Placental epithelial cell (primary cell): ENCODE data around the gene ZSCAN4. TPM values are rescaled to one million over a fixed set of nuclear protein-coding genes. Genes with fewer than 3 reads are reported as not detected.

ENCODE experiments used
- total RNA-seq: library from RNA; depleted of rRNA; stranded (reverse); fragments of >200 nt; gene quantifications from 2 replicates; pipeline ENCODE4 v1.2.3, GENCODE V29; 2012

ZSCAN4 gene, protein sequence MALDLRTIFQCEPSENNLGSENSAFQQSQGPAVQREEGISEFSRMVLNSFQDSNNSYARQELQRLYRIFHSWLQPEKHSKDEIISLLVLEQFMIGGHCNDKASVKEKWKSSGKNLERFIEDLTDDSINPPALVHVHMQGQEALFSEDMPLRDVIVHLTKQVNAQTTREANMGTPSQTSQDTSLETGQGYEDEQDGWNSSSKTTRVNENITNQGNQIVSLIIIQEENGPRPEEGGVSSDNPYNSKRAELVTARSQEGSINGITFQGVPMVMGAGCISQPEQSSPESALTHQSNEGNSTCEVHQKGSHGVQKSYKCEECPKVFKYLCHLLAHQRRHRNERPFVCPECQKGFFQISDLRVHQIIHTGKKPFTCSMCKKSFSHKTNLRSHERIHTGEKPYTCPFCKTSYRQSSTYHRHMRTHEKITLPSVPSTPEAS
- total RNA-seq = 0.22 and 0.39 TPM in 2 replicates

GRCh38 chr19:57668635-57669034 lies at the start of gene ZSCAN4:
Gene ZSCAN4, plus strand, starts transcription at chr19:57668935. Its CDS starts 7,211 bp downstream, at chr19:57676146.

GRCh38 chr19:57632987-57633831 lies 35.5 kb upstream of the ZSCAN4 start, which contains the start of gene ZNF211:
Gene ZNF211, plus strand, starts transcription at chr19:57633168. Its CDS starts 179 bp downstream, at chr19:57633347.

DNA sequence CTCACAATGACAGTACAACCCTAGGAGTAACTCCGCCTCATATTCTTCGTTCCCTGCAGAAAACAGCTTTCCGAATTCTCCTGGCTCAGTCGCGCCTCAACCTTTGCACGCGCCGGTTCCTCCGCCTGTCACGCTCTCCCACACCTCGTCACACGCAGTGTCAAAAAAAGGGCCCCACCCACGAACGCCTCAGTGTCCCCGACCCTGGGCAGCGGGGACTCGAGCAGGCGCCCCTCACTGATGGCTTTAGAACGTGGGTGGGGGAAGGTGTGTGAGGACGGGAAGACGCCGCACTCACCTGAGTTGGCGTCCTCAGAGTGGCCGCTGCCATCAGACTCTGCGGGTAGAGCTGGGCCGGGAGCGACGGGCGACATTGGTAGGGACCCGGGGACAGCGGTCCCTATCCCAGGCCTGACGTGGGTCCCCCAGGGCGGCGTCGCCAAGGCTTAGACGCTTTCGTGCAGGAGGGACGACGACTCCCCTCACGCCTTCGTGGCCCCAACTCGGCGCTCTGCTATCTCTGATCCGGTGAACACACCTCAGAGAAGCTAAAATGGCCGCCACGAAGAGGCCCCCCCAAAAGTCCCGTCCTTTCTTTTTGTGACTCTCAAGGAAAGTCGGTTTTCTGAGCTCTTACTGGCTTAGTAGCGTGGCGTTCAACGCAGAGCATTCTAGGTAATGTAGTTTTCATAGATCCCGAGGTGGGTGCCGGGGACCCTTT lies 40.1 kb downstream of the ZSCAN4 start, which contains the start of gene ZNF154:
TSS of gene ZNF154 (minus strand) at position 564 of the 721 bp plus-strand sequence. CDS start at position 331, 233 bp downstream.

Other genes with a start within 250 kb of the ZSCAN4 start
- 14.1 and 16.5 TPM in 2 replicates for gene ZNF749, start 233.6 kb upstream of the ZSCAN4 start, total RNA-seq
- gene VN1R1, start 211.8 kb upstream of the ZSCAN4 start, total RNA-seq = 0.11 and 0.39 TPM in 2 replicates
- gene ZNF772, start 191.4 kb upstream of the ZSCAN4 start, total RNA-seq = 21.9 and 22.0 TPM in 2 replicates
- gene ZNF419, start 181.2 kb upstream of the ZSCAN4 start, total RNA-seq = 7.8 and 10.6 TPM in 2 replicates
- gene ZNF773, start 169.0 kb upstream of the ZSCAN4 start, total RNA-seq = 10.8 and 18.8 TPM in 2 replicates
- gene ZNF549, start 141.6 kb upstream of the ZSCAN4 start, total RNA-seq = 5.3 and 5.9 TPM in 2 replicates
- gene ZNF550, start 109.1 kb upstream of the ZSCAN4 start, total RNA-seq = 10.2 and 13.0 TPM in 2 replicates
- gene ZNF416, start 90.0 kb upstream of the ZSCAN4 start, total RNA-seq = 7.5 and 8.0 TPM in 2 replicates
- 9.9 and 13.3 TPM in 2 replicates for gene ZIK1, start 84.8 kb upstream of the ZSCAN4 start, total RNA-seq
- gene ZNF530, start 69.0 kb upstream of the ZSCAN4 start, total RNA-seq = 3.7 and 6.7 TPM in 2 replicates
- 23.9 and 26.6 TPM in 2 replicates for gene ZNF134, start 54.7 kb upstream of the ZSCAN4 start, total RNA-seq
- gene ZNF211, start 35.8 kb upstream of the ZSCAN4 start, total RNA-seq = 19.1 and 21.2 TPM in 2 replicates
- 12.5 and 13.0 TPM in 2 replicates for gene ZNF551, start 13.0 kb downstream of the ZSCAN4 start, total RNA-seq
- gene ZNF154, start 40.3 kb downstream of the ZSCAN4 start, total RNA-seq = 5.1 and 14.9 TPM in 2 replicates
- 12.5 and 12.6 TPM in 2 replicates for gene ZNF671, start 58.7 kb downstream of the ZSCAN4 start, total RNA-seq
- 20.5 and 22.4 TPM in 2 replicates for gene ZNF776, start 77.9 kb downstream of the ZSCAN4 start, total RNA-seq
- gene ZNF586, start 100.7 kb downstream of the ZSCAN4 start, total RNA-seq = 17.0 and 22.4 TPM in 2 replicates
- 9.0 and 22.1 TPM in 2 replicates for gene ZNF552, start 146.0 kb downstream of the ZSCAN4 start, total RNA-seq
- 20.9 and 25.1 TPM in 2 replicates for gene ZNF587B, start 161.4 kb downstream of the ZSCAN4 start, total RNA-seq
- 43.1 and 51.8 TPM in 2 replicates for gene ZNF587, start 180.9 kb downstream of the ZSCAN4 start, total RNA-seq
- gene ZNF814, start 220.1 kb downstream of the ZSCAN4 start, total RNA-seq = 20.0 and 22.0 TPM in 2 replicates
- gene ZNF417, start 247.7 kb downstream of the ZSCAN4 start, total RNA-seq = 24.4 and 35.3 TPM in 2 replicates